ENCODE measurements around the gene CCDC107. TPM values are rescaled to one million over a fixed set of nuclear protein-coding genes. Genes with fewer than 3 reads are reported as not detected.

Gene CCDC107
- total and polyA plus RNA-seq, 2 of the 13 experiments (the other 11 are each of a cell fraction or from before 2014, with no cell fraction given): 7.1 to 15.2 TPM

GRCh38 chr9:35669331-35670145 is 11.4 kb downstream of the CCDC107 start (continued):
- TF ChIP-seq PLSCR1 (CRISPR knock-in tag; IDR thresholded peaks at IDR 0.05; ENCODE audit: borderline replicate concordance): no peak
- no peak for TF ChIP-seq HDAC6 (IDR thresholded peaks at IDR 0.05; ENCODE audit: low read depth, low read length)
- TF ChIP-seq ZNF567 (CRISPR knock-in tag; IDR thresholded peaks at IDR 0.05; ENCODE audit: borderline replicate concordance): no peak
- TF ChIP-seq FOXO1 (CRISPR knock-in tag; IDR thresholded peaks at IDR 0.05): no peak
- no peak for TF ChIP-seq ZNF326 (CRISPR knock-in tag; IDR thresholded peaks at IDR 0.05; ENCODE audit: borderline replicate concordance)
- TF ChIP-seq SP1 (IDR thresholded peaks at IDR 0.05): no peak
- peak; percentile 26; the same call in 1 of the 2 replicates for TF ChIP-seq SP1 (CRISPR knock-in tag; IDR thresholded peaks at IDR 0.05)
- no peak for TF ChIP-seq RFXANK (CRISPR knock-in tag; IDR thresholded peaks at IDR 0.05)
- TF ChIP-seq ZFP36L1 (CRISPR knock-in tag; IDR thresholded peaks at IDR 0.05): no peak
- TF ChIP-seq MAF1 (CRISPR knock-in tag; IDR thresholded peaks at IDR 0.05; ENCODE audit: borderline replicate concordance): no peak
- TF ChIP-seq ZEB1 (IDR thresholded peaks at IDR 0.05; ENCODE audit: insufficient replicate concordance, low read depth): no peak
- TF ChIP-seq ZNF432 (CRISPR knock-in tag; IDR thresholded peaks at IDR 0.05; ENCODE audit: borderline replicate concordance): no peak
- no peak for TF ChIP-seq ZNF512 (CRISPR knock-in tag; IDR thresholded peaks at IDR 0.05)
- TF ChIP-seq ELK4 (CRISPR knock-in tag; IDR thresholded peaks at IDR 0.05; ENCODE audit: borderline replicate concordance): no peak
- TF ChIP-seq STAG1 (CRISPR knock-in tag; IDR thresholded peaks at IDR 0.05): no peak
- TF ChIP-seq POLR2A (IDR thresholded peaks at IDR 0.05; ENCODE audit: insufficient read depth in 1 of 2, low read depth in 2 of 2, low read length in 2 of 2): peak in 1 of 2 experiments; percentile 22; a peak in 1 of 4 replicates
- TF ChIP-seq TMF1 (CRISPR knock-in tag; IDR thresholded peaks at IDR 0.05; ENCODE audit: low read depth): no peak
- TF ChIP-seq ZNF562 (CRISPR knock-in tag; IDR thresholded peaks at IDR 0.05; ENCODE audit: borderline replicate concordance): no peak
- no peak for TF ChIP-seq KLF12 (CRISPR knock-in tag; IDR thresholded peaks at IDR 0.05; ENCODE audit: borderline replicate concordance)
- no peak for TF ChIP-seq HNRNPL (IDR thresholded peaks at IDR 0.05; ENCODE audit: low read depth, low read length)
- no peak for TF ChIP-seq EHMT2 (IDR thresholded peaks at IDR 0.05; ENCODE audit: borderline replicate concordance, low read depth, low read length)
- TF ChIP-seq SKIL (CRISPR knock-in tag; IDR thresholded peaks at IDR 0.05; ENCODE audit: borderline replicate concordance): peak; percentile 53; the same call in 1 of the 2 replicates
- TF ChIP-seq HOXA7 (CRISPR knock-in tag; IDR thresholded peaks at IDR 0.05): no peak
- no peak for TF ChIP-seq PCBP2 (optimal IDR thresholded peaks at IDR 0.05; ENCODE audit: low read depth, low read length, poor library complexity, severe bottlenecking)
- no peak for TF ChIP-seq THAP7 (CRISPR knock-in tag; IDR thresholded peaks at IDR 0.05)
